Activated CD8-positive, alpha-beta memory T cell treated with anti-CD3 and anti-CD28 coated beads for 1 hour (primary cell): Measurements from ENCODE around the gene PTPN20.

Experiments
- DNase-seq, 2 donors: peaks; one replicate each; pipeline ENCODE4 v3.0.0-alpha.2; 2020; ENCODE audit warnings: low read depth in 1 of 2; ENCODE audit errors: extremely low read depth in 1 of 2

The PTPN20 gene

GRCh38 chr10:47046321-47047126 lies 135.3 kb downstream of the PTPN20 start:
- DNase-seq: no peak

GRCh38 chr10:47047127-47047504 lies 135.9 kb downstream of the PTPN20 start:
- no peak for DNase-seq

GRCh38 chr10:47047577-47048525 lies 136.6 kb downstream of the PTPN20 start:
- DNase-seq: peak; percentile 17 to 69

GRCh38 chr10:47048526-47048905 lies 137.3 kb downstream of the PTPN20 start:
- no peak for DNase-seq

- no peak for DNase-seq
Observed at GRCh38 chr10:47049056-47049851, 138.0 kb downstream of the PTPN20 start.

- DNase-seq: no peak
Observed at GRCh38 chr10:47049906-47050305, 138.7 kb downstream of the PTPN20 start.

- DNase-seq: no peak
Observed at GRCh38 chr10:47050618-47051455, 139.6 kb downstream of the PTPN20 start.

- no peak for DNase-seq
Observed at GRCh38 chr10:47051741-47052238, 140.6 kb downstream of the PTPN20 start.
